Epithelial cell of prostate (primary cell): Measurements from ENCODE around the gene STON1.
"Not testable (repeated sequence)": the region's sequence is repeated elsewhere in the genome, so short reads cannot be mapped to it uniquely, and the experiment has no call there.

Experiments
- DNase-seq: peaks from one replicate; pipeline ENCODE4 v3.0.0-alpha.2; 2011; ENCODE audit warnings: low read depth, low spot score
- H3K27ac ChIP-seq: fragments of 450-650 bp; 2 replicates; pipeline ENCODE4 v1.5.1; 2017; ENCODE audit warnings: mild to moderate bottlenecking

Gene STON1, protein sequence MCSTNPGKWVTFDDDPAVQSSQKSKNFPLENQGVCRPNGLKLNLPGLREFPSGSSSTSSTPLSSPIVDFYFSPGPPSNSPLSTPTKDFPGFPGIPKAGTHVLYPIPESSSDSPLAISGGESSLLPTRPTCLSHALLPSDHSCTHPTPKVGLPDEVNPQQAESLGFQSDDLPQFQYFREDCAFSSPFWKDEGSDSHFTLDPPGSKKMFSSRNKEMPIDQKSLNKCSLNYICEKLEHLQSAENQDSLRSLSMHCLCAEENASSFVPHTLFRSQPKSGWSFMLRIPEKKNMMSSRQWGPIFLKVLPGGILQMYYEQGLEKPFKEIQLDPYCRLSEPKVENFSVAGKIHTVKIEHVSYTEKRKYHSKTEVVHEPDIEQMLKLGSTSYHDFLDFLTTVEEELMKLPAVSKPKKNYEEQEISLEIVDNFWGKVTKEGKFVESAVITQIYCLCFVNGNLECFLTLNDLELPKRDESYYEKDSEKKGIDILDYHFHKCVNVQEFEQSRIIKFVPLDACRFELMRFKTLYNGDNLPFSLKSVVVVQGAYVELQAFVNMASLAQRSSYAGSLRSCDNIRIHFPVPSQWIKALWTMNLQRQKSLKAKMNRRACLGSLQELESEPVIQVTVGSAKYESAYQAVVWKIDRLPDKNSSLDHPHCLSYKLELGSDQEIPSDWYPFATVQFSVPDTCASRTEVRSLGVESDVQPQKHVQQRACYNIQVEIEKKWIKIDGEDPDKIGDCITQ

DNA sequence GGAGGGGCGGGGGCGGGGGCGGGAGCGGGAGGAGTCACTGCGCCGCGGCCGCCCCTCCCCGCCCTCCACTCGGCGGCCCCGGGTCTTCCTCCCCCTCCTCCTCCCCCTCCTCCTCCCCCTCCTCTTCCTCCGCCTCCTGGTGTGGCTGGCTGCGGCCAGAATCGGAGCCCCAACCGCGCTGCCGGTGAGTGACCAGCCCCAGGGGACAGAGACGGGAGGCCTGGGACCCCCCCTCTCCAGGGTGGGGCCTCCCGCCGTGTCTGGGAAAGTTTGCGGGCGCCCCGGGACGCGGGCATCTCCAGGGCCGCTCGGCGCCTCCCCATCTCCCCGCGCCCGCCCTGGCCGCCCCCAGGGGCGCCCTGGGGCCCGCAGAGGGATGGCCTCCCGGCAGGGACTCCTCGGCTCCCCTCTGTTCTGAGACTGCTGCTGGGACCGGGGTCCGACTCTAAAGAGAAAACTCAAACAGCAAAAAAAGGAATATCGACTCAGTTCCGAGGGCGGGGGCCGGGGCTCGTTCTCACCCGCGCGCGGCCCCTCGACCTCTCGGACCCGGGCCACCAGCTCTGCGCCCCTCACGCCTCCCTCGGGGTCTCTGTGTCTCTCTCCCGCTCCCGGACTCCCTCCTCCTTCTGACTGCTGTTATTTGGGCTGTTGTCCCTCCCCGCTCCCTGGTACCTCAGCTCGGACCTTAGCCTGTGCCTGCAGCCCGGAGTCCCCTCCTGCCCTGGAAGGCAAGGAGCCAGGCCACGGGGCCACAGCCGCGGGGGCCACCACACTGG lies at the start of gene STON1:
Gene STON1 (plus strand): TSS at position 122 of the 779 bp plus-strand sequence. CDS start 50,480 bp downstream, outside the sequence.
- H3K27ac ChIP-seq, result no peak within 1 kb of the TSS
- no peak for DNase-seq

- no peak overlapping the region for H3K27ac ChIP-seq
- no peak for DNase-seq
These were observed 49.4 kb upstream of the STON1 start for GRCh38 chr2:48480526-48480925.

- no peak overlapping the region for H3K27ac ChIP-seq
- peak; percentile 16 for DNase-seq
These were observed 47.6 kb upstream of the STON1 start for GRCh38 chr2:48482313-48482712.

- peak; percentile 46 for DNase-seq
- H3K27ac ChIP-seq, result no peak overlapping the region
These were observed 47.2 kb upstream of the STON1 start for GRCh38 chr2:48482769-48483168.

GRCh38 chr2:48483506-48483905 lies 46.4 kb upstream of the STON1 start:
- peak overlapping the region; percentile 30 for H3K27ac ChIP-seq
- DNase-seq, result no peak

GRCh38 chr2:48483916-48484315 lies 46.0 kb upstream of the STON1 start:
- H3K27ac ChIP-seq, result peak overlapping the region; percentile 30
- DNase-seq, result peak; percentile 14

GRCh38 chr2:48488545-48488944 lies 41.4 kb upstream of the STON1 start:
- DNase-seq, result no peak
- H3K27ac ChIP-seq, result no peak overlapping the region

DNA sequence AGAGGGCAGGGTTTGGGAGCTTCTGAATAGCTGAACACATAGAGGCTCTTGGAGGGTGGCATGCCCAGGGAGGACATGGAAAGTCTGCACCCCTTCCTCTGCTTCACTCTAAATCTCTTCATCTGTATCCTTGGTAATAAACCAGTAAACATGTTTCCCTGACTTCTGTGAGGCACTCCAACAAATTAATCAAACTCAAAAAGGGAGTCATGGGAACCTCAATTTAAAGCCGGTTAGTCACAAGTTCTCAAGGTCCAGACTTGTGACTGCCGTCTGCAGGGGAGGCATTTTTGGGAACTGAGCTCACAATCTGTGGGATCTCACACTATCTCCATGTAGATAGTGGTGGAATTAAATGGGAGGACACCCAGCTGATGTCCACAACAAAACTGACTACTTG lies 33.1 kb upstream of the STON1 start:
- no peak overlapping the region for H3K27ac ChIP-seq
- no peak for DNase-seq

- no peak for DNase-seq
- no peak overlapping the region for H3K27ac ChIP-seq
These were observed 25.2 kb upstream of the STON1 start for GRCh38 chr2:48504647-48505327.

DNA sequence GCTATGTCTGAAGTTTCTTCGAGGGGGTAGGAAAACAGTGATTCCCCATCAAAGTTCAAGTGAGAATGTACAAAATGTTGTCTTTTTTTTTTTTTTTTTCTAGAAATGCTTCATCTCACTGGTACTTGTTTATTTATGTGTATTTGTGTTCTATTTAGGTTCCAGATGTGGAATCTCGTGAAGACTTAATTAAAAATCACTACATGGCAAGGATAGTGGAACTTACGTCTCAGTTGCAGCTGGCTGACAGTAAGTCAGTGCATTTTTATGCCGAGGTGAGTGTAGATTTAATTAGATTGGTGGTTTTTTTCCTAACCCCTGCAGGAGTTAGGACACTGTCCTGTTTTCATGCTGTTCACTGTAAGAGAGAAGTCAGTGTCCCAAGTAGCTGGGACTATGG lies 22.8 kb upstream of the STON1 start:
- no peak for DNase-seq
- no peak overlapping the region for H3K27ac ChIP-seq

GRCh38 chr2:48508461-48509124 lies 21.4 kb upstream of the STON1 start:
- DNase-seq, result peak; percentile 14
- H3K27ac ChIP-seq, result peak overlapping the region; percentile 89

- peak overlapping the region; percentile 89 for H3K27ac ChIP-seq
- peak; percentile 41 for DNase-seq
These were observed 19.6 kb upstream of the STON1 start for GRCh38 chr2:48510329-48510728.

GRCh38 chr2:48511849-48512470 lies 18.0 kb upstream of the STON1 start:
- DNase-seq, result no peak
- no peak overlapping the region for H3K27ac ChIP-seq

DNA sequence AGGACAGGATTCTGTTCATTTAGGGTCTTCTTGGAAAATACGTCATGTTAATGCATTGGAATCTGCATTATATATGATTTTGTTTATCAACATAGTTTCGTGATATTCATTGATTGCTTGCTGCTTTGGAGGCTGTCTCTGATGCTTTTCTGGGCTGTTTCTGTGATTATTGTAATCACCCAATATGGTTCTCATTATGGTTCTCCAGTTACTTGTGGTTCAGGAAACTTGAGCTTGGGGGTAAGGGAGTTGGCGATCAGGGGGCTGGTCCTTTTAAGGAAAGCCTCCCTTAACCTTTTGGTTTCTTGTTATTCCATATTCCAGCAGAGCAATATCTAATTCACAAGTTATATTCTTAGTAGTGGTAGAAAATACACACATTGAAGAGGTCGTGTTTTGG lies 17.4 kb upstream of the STON1 start:
- H3K27ac ChIP-seq, result no peak overlapping the region
- no peak for DNase-seq

DNA sequence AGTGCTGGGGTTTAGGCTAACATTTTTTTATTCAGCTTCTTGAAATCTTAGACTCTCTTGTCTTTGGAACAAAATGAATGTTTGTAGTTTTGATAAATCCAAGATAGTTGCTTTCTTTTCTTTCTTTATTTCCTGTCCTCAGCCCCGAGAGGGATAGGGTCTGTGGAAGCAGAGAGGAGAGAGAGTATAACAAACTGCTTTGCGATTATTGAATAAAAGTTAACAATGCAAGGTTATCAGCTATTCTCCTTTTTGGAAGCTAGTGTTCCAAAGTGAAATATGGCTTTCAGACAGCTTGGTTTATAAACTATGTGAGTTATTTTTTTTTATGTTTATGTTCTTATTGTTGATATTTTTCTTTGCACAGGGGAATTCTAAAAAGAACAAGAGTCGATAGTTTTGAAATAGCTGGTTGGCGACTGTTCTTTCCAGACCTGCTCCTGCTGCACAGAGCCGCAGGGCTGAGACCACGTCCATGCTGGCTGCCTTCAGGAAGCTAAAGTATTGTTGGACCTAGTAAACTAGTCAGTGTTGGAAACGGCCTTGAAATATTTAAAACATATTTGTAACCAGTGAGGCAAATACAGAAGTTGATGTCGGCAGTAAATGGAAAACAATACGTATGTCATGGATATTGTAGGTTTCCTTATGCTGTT lies 15.5 kb upstream of the STON1 start:
- H3K27ac ChIP-seq, result no peak overlapping the region
- no peak for DNase-seq

GRCh38 chr2:48515513-48515985 lies 14.4 kb upstream of the STON1 start:
- DNase-seq, result no peak
- no peak overlapping the region for H3K27ac ChIP-seq

DNA sequence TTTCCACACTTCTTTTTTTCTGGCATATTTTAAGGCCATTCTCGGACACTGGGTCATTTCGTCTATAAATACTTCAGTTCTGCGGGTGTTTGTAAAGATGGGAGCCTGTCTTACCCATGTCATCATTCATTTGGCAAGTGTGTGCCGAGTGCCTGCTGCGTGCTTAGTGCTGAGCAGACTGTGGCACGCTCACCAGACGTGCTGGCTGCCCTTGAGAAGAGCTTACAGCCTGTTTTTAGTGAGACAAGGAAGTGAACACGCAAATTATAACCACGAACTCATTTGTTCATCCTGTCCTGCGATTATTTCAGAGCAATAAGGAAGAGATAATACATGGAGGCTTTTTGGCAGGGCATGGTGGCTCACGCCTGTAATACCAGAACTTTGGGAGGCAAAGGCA lies 10.4 kb upstream of the STON1 start:
- DNase-seq, result no peak
- H3K27ac ChIP-seq, result no peak overlapping the region

GRCh38 chr2:48524756-48525155 lies 5.2 kb upstream of the STON1 start:
- not testable (repeated sequence) for H3K27ac ChIP-seq, DNase-seq
